Globus pallidus (tissue), 1 donor: Measurements from ENCODE around the gene PLCH2.

ENCODE experiments used
- DNase-seq: peaks from one replicate; pipeline ENCODE4 v3.0.0-alpha.2; 2015; ENCODE audit warnings: low spot score

The PLCH2 gene

GRCh38 chr1:2501041-2501819 is 25.1 kb downstream of the PLCH2 start:
- no peak for DNase-seq

GRCh38 chr1:2501820-2502119 is 25.7 kb downstream of the PLCH2 start:
- no peak for DNase-seq

GRCh38 chr1:2502210-2502609 is 26.1 kb downstream of the PLCH2 start:
- DNase-seq, result no peak

- DNase-seq, result no peak
These were observed 26.8 kb downstream of the PLCH2 start for GRCh38 chr1:2502661-2503553.

GRCh38 chr1:2503554-2504224 is 27.6 kb downstream of the PLCH2 start:
- DNase-seq, result no peak

- no peak for DNase-seq
These were observed 28.3 kb downstream of the PLCH2 start for GRCh38 chr1:2504225-2504948.

- DNase-seq, result no peak
These were observed 28.8 kb downstream of the PLCH2 start for GRCh38 chr1:2504949-2505272.

GRCh38 chr1:2505461-2505994 is 29.4 kb downstream of the PLCH2 start:
- no peak for DNase-seq

GRCh38 chr1:2506007-2506860 is 30.1 kb downstream of the PLCH2 start:
- DNase-seq, result no peak

GRCh38 chr1:2506901-2507565 is 30.9 kb downstream of the PLCH2 start:
- no peak for DNase-seq

- DNase-seq, result no peak
These were observed 31.7 kb downstream of the PLCH2 start for GRCh38 chr1:2507744-2508155.

GRCh38 chr1:2508180-2508579 is 32.1 kb downstream of the PLCH2 start:
- DNase-seq, result no peak

GRCh38 chr1:2508751-2509150 is 32.7 kb downstream of the PLCH2 start:
- no peak for DNase-seq

- DNase-seq, result no peak
These were observed 33.5 kb downstream of the PLCH2 start for GRCh38 chr1:2509589-2509988.

- DNase-seq, result no peak
These were observed 34.5 kb downstream of the PLCH2 start for GRCh38 chr1:2510366-2511155.

- DNase-seq, result no peak
These were observed 36.9 kb downstream of the PLCH2 start for GRCh38 chr1:2512862-2513421.

- no peak for DNase-seq
These were observed 38.0 kb downstream of the PLCH2 start for GRCh38 chr1:2513939-2514652.

GRCh38 chr1:2514863-2515762 is 39.0 kb downstream of the PLCH2 start:
- DNase-seq, result no peak
